Omental fat pad (tissue), 4 donors: ENCODE measurements around the gene CREB3L2. TPM values are rescaled to one million over a fixed set of nuclear protein-coding genes. Genes with fewer than 3 reads are reported as not detected.

Experiments
- ATAC-seq: fragments of 150-250 bp; one replicate; pipeline ENCODE4 v1.9.1; 2016; ENCODE audit warnings: mild to moderate bottlenecking, moderate library complexity; ENCODE audit not compliant: low FRiP score
- DNase-seq: peaks from one replicate; pipeline ENCODE4 v3.0.0-alpha.2; 2019; ENCODE audit warnings: low spot score
- total RNA-seq, 4 donors: library from RNA; depleted of rRNA; stranded (reverse); fragments of >200 nt; gene quantifications; one replicate each; pipeline ENCODE4 v1.1.0, GENCODE V29; 2016
- TF ChIP-seq, protein P1 (sequence below), 3 donors: fragments of 450-650 bp; IDR thresholded peaks; one replicate each; pipeline ENCODE4 v1.5.1; 2016 to 2017; ENCODE audit warnings: antibody characterized with exemption in 3 of 3, mild to moderate bottlenecking in 3 of 3, moderate library complexity in 2 of 3

CREB3L2 gene
- total RNA-seq, 4 donors from 2014 or later: 35.6 to 50.4 (median 42.8) TPM

DNA sequence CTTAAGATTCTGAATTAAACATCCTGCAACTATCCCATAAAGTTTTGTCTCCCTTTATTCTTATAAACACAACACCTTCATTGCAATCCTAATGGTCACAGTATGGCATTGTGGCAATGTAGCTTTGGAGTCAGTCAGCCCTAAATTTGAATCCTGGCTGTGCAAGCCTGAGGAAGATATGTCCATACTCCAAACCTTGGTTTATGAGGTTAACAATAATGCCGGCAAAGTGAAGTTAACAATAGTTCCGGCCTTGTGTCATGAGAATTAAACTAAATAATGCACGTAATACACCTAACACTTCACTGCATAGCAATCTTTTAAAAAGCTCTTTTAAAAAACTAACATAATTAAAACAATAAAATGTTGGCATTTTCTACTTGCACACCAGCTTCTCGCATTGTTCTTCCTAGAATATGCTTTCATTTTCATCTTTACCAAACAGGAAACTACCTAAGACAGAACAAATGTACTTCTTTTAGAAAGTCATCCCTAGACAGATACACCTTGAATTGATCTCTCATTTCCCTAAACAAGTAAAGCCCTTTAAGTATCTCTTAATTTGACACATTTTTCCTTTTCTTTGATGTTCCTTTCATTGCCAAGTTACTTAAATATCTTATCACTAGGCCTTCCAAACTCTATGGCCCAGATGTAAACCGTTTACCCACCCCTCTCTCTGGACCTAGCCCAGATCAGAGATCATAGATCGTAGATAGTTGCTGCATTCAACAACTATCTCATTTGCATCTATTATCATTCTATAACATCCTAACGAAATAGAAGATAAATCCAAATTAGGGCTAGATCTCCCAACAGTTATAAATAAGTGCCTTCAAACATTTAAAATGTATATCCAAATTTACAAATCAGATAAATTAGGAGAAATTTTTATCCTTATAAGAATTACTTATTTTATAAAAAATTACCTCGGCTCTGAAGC, 66.7 kb downstream of the CREB3L2 start:
- TF ChIP-seq, protein P1, sequence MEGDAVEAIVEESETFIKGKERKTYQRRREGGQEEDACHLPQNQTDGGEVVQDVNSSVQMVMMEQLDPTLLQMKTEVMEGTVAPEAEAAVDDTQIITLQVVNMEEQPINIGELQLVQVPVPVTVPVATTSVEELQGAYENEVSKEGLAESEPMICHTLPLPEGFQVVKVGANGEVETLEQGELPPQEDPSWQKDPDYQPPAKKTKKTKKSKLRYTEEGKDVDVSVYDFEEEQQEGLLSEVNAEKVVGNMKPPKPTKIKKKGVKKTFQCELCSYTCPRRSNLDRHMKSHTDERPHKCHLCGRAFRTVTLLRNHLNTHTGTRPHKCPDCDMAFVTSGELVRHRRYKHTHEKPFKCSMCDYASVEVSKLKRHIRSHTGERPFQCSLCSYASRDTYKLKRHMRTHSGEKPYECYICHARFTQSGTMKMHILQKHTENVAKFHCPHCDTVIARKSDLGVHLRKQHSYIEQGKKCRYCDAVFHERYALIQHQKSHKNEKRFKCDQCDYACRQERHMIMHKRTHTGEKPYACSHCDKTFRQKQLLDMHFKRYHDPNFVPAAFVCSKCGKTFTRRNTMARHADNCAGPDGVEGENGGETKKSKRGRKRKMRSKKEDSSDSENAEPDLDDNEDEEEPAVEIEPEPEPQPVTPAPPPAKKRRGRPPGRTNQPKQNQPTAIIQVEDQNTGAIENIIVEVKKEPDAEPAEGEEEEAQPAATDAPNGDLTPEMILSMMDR (IDR thresholded peaks at IDR 0.05): no peak
- ATAC-seq (no peak), DNase-seq (no peak)

DNA sequence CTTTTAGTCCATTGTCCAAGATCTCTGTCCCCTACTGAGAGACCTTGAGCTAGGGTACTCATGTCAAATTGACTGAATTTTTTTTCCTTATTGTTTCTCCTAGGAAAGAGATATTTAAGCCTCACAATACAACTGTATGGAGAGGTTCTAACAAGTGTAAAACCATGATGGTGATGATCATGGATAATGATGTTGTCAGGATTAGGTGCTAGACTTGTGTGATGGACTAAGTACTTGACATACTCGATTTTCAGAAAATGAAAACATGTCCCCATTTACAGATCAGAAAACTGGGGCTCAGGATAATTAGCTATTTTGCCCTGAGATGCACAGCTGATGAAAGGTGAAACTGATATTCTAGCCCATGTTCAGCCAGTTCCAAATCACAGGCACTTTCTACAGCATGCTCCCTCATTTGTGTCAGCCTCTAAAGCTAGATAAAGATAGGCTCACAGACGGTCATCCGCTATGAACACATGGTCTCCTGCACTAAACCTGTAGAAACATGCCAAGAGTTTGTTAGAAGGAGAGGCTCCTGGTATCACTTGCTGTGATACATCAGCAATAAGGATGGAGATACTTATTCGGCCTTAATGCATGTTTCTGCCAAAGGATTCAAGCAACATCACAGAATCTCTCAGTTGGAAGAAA, 67.6 kb downstream of the CREB3L2 start:
- TF ChIP-seq, protein P1 (IDR thresholded peaks at IDR 0.05): no peak
- ATAC-seq: no peak

DNA sequence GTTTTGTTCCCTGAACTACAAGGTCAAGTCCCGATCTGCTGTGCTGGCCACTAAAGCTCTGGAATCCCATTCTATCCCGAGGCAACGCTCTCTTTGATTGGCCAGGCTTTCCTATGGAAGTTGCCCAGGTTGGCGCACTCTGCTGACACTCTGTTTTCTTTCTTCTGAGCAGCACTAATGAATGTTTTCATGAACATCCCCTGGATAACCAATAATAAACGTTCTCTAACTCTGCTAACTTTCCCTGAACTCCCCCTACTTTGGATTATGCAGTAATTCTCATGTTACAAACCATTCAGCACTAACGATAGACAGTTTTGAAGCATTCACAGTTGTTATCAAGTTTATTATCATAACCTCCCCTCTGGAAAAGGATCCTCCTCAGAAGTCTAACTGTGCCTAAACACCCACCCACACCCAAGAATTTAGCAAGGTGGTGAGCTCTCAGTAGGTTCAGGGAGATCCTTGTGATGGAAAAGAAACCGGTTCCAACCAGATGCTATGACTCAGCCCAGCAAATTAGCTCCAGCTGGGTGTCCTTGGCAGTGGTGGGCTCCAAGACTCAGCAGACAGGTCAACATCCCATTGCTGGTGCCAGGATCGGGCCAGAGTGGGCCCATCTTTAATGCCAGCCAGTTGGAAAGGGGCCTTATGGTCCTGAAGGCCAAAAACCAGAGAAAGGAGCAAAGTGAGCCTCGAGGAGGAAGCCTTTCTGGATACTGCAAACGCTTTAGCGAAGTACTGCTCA, 68.4 kb downstream of the CREB3L2 start:
- ATAC-seq (peak; percentile 36), DNase-seq (no peak)
- TF ChIP-seq, protein P1 (IDR thresholded peaks at IDR 0.05): no peak

More for the DNA sequence above, 67.6 kb downstream of the CREB3L2 start:
- no peak for DNase-seq

DNA sequence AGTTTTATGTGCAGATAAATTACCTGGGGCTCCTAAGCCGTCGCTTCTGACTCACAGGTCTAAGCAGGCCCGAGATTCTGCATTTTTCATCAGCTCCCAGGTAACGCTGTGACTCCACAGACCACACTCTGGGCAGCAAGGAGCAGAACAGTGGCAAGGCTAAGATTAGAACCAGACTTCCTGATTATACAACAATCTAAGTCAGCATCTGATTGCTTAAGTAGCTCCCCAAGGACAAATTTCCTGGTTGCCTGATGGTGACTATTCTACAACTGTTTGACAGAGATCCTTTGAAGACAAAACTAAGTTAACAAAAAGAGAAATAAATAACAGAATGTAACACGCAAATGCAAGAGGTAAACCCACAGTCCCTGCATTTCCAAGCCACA, 69.0 kb downstream of the CREB3L2 start:
- TF ChIP-seq, protein P1 (IDR thresholded peaks at IDR 0.05): no peak
- ATAC-seq: no peak

DNA sequence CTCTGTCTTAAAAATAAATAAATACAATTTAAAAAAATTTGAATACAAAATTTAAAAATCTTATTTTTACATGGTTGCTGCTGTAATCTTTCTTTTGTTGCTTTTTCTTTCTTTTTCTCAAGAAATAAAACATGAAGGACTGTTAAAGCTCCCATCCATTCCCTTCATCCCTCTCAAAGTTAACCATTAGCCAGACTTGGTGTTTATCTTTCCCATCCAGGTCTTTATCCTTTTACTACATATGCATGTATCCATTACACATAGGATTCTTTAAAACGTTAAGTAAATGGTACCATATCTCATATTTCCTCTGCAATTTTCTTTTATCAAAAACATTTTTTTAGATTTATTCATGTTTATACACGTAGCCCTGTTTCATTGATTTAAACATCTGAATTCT, 70.1 kb downstream of the CREB3L2 start:
- no peak for ATAC-seq
- TF ChIP-seq, protein P1 (IDR thresholded peaks at IDR 0.05): no peak
- DNase-seq: no peak

More for the DNA sequence above, 69.0 kb downstream of the CREB3L2 start:
- DNase-seq: no peak

DNA sequence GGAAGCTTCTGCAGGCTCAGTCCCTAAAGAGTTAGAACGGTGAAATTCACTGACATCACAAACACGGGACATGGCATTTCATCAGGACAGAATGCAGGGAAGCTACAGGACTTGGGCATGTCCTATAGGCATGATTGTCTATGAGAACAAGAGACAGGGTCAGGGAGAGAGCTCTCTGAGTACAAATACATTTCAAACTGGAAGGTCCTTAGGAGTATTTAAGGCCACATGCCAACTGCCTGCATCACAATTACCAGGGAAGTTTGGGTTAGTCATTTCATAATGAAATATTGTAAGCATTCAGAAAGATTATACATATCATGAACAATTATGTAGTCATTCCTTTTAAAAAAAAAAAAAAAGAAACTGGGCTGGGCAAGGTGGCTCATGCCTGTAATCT, 71.3 kb downstream of the CREB3L2 start:
- TF ChIP-seq, protein P1 (IDR thresholded peaks at IDR 0.05): no peak
- ATAC-seq (peak; percentile 47), DNase-seq (no peak)
